Ascending aorta (tissue), 2 donors: ENCODE results near the gene GPD1L. TPM values are rescaled to one million over a fixed set of nuclear protein-coding genes. Genes with fewer than 3 reads are reported as not detected.

Experiments
- DNase-seq, 2 donors: peaks; one replicate each; pipeline ENCODE4 v3.0.0-alpha.2; 2019; ENCODE audit warnings: low spot score in 2 of 2
- H3K27ac ChIP-seq, 2 donors: fragments of 200-600 bp; sonication (generic); one replicate each; pipeline ENCODE4 v1.5.1; 2016 to 2017; ENCODE audit warnings: mild to moderate bottlenecking in 1 of 2
- H3K27me3 ChIP-seq: fragments of 200-600 bp; sonication (generic); one replicate; pipeline ENCODE4 v1.5.1; 2017
- H3K36me3 ChIP-seq, 2 donors: fragments of 200-600 bp; sonication (generic); one replicate each; pipeline ENCODE4 v1.5.1; 2016
- H3K4me1 ChIP-seq, 2 donors: fragments of 200-600 bp; sonication (generic); one replicate each; pipeline ENCODE4 v1.5.1; 2016 to 2017; ENCODE audit warnings: mild to moderate bottlenecking in 1 of 2
- H3K4me3 ChIP-seq, 2 donors: fragments of 200-600 bp; sonication (generic); one replicate each; pipeline ENCODE4 v1.5.1; 2016 to 2017; ENCODE audit warnings: mild to moderate bottlenecking in 1 of 2
- H3K9me3 ChIP-seq, 2 donors: fragments of 200-600 bp; sonication (generic); one replicate each; pipeline ENCODE4 v1.5.1; 2016
- intact Hi-C: fragments of 100-400 bp; cut with DNase I; formaldehyde crosslinking; loops from one replicate; pipeline ENCODE4 v1.15.1; 2023
- total RNA-seq: library from RNA; depleted of rRNA; stranded (reverse); fragments of >200 nt; gene quantifications from one replicate; pipeline ENCODE4 v1.1.0, GENCODE V29; 2016
- TF ChIP-seq, protein P1 (sequence below), 3 experiments: fragments of 200-600 bp in 2 of 3; fragments of 450-650 bp in 1 of 3; sonication (generic) in 2 of 3; IDR thresholded peaks; one replicate each; pipeline ENCODE4 v1.5.1; 2016 to 2019; ENCODE audit warnings: antibody characterized with exemption in 3 of 3, mild to moderate bottlenecking in 1 of 3, moderate library complexity in 1 of 3

The GPD1L gene
- total RNA-seq, 1 donor from 2014 or later: 14.4 TPM

DNA sequence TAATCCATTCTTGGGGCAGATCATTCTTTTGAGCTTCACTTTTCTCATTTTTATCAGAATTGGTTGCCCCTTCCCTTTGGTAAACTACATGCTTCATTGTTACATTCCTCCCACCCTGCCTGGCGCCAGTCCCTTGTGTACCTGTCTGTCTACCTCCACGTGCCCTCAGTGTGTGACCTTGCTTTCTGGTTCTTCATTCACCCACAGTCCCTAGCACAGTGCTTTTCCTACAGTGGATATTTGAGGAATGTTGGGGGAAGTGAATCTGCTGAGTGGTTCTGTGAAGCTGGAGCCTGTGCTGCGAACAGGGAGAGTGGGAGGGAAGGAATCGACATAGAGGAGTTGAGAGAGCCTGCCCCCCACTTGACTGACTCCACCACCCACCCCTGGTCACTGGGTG, 23.4 kb downstream of the GPD1L start:
- peaks cover 0 to 3% of the 10 kb centered on the region in 2 donors for H3K4me1 ChIP-seq
- DNase-seq: no peak
- H3K9me3 ChIP-seq: no peaks in the 10 kb centered on the region
- H3K27ac ChIP-seq: no peak overlapping the region
- no peaks in the 10 kb centered on the region for H3K27me3 ChIP-seq
- H3K36me3 ChIP-seq: peaks cover 0 to 18% of the 10 kb centered on the region in 2 donors
- no peak overlapping the region for H3K4me3 ChIP-seq
- TF ChIP-seq, protein P1, sequence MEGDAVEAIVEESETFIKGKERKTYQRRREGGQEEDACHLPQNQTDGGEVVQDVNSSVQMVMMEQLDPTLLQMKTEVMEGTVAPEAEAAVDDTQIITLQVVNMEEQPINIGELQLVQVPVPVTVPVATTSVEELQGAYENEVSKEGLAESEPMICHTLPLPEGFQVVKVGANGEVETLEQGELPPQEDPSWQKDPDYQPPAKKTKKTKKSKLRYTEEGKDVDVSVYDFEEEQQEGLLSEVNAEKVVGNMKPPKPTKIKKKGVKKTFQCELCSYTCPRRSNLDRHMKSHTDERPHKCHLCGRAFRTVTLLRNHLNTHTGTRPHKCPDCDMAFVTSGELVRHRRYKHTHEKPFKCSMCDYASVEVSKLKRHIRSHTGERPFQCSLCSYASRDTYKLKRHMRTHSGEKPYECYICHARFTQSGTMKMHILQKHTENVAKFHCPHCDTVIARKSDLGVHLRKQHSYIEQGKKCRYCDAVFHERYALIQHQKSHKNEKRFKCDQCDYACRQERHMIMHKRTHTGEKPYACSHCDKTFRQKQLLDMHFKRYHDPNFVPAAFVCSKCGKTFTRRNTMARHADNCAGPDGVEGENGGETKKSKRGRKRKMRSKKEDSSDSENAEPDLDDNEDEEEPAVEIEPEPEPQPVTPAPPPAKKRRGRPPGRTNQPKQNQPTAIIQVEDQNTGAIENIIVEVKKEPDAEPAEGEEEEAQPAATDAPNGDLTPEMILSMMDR (IDR thresholded peaks at IDR 0.05): no peak
- intact Hi-C loops: no loop called here

DNA sequence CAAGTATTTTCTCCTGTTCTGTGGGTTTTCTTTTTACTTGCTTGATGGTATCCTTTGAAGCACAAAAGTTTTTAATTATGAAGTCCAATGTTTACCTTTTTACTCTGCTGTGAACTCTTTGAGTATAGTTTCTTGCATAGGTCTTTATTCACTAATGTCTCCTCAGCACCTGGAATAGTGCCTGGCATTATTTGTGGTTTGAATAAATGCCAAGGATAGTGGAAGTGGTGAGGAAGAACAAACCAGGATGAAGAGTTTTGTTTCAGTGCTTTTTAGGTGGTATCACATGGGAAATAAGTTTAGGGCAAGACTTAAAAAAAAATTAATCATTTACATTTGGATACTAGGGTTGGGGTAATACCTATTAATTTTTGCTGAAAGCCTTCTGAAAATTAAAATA, 25.7 kb downstream of the GPD1L start:
- intact Hi-C loops: no loop called here
- Histone ChIP-seq H3K4me3 (no peak overlapping the region), H3K4me1 (peaks cover 0 to 3% of the 10 kb centered on the region in 2 donors), H3K27ac (no peak overlapping the region), H3K27me3 (no peaks in the 10 kb centered on the region), H3K9me3 (no peaks in the 10 kb centered on the region), H3K36me3 (peaks cover 0 to 18% of the 10 kb centered on the region in 2 donors)
- no peak for DNase-seq
- TF ChIP-seq, protein P1 (IDR thresholded peaks at IDR 0.05): no peak

DNA sequence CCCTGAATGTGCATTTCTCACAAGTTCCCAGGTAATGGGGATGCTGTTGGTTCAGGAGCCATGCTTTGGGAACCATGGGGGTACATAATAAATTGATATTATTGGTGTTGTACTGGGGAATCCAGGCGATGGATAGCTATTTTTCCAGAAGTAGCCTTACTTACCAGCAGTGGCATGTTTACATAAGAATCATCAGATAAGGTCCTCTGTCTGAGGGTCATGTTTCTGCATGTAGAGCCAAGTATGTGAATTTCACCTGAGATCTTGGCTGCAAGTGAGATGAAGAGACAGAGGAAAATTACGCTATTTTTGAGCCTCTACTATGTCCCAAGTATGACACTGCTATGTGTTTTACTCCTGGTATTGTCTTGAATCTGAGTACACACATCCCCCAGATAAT, 26.3 kb downstream of the GPD1L start:
- Histone ChIP-seq H3K4me3 (no peak overlapping the region), H3K9me3 (no peaks in the 10 kb centered on the region), H3K27ac (no peak overlapping the region), H3K4me1 (peaks cover 0 to 3% of the 10 kb centered on the region in 2 donors), H3K27me3 (no peaks in the 10 kb centered on the region), H3K36me3 (peaks cover 0 to 18% of the 10 kb centered on the region in 2 donors)
- DNase-seq: no peak
- intact Hi-C loops: no loop called here
- TF ChIP-seq, protein P1 (IDR thresholded peaks at IDR 0.05): no peak

DNA sequence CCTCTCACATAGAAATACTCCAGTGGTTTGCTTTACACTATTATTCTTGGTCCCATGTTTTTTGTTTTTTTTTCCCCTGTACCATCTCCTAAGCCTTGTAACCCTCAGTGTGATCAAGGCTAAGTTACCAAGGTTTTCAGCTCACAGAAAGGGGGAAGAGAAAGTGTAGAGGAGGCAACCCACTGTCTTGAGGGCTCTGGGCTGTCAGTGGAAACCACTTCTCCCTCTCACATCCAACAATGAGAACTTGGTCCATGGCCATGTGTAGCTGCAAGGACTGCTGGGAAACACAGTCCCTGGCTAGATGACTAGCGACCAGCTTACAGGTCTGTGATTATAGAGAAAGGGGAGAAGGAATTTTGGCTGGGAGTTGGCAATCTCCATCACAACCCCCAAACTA, 30.3 kb downstream of the GPD1L start:
- Histone ChIP-seq H3K36me3 (peaks cover 0 to 3% of the 10 kb centered on the region in 2 donors), H3K27ac (no peak overlapping the region), H3K9me3 (no peaks in the 10 kb centered on the region), H3K27me3 (no peaks in the 10 kb centered on the region), H3K4me1 (peaks cover 0 to 3% of the 10 kb centered on the region in 2 donors), H3K4me3 (no peak overlapping the region)
- intact Hi-C loops: no loop called here
- TF ChIP-seq, protein P1 (IDR thresholded peaks at IDR 0.05): no peak
- DNase-seq: no peak

DNA sequence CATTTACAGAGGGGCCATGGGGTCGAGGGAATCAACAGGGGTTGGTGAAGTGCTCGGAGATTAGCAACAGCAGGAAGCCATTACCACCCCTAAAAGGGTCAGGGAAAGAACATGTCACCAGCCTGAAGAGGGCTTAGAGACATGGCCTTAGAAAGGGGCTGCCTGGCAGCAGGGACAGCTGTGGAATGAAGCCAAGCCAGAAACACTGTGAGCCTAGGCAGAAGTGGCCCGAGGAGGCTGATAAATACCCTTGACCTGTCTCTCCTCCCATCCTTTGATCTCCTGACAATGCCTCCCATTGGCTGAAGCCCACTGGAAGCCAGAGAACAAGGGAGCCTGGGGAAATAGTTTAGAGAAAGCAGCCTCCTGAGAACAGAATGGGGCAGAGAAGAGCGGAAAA, 31.4 kb downstream of the GPD1L start:
- intact Hi-C loops: no loop called here

More for the DNA sequence above, 31.4 kb downstream of the GPD1L start:
- TF ChIP-seq, protein P1 (IDR thresholded peaks at IDR 0.05): no peak
- H3K4me3 ChIP-seq: no peak overlapping the region
- peaks cover 0 to 3% of the 10 kb centered on the region in 2 donors for H3K36me3 ChIP-seq
- no peak overlapping the region for H3K27ac ChIP-seq
- H3K27me3 ChIP-seq: no peaks in the 10 kb centered on the region
- no peak for DNase-seq
- peaks cover 0 to 3% of the 10 kb centered on the region in 2 donors for H3K4me1 ChIP-seq
- no peaks in the 10 kb centered on the region for H3K9me3 ChIP-seq
